Bronchial epithelial cell (primary cell): ENCODE measurements around the gene EPHA4. TPM values are rescaled to one million over a fixed set of nuclear protein-coding genes. Genes with fewer than 3 reads are reported as not detected.

Experiments used
- DNase-seq: peaks from one replicate; pipeline ENCODE4 v3.0.0-alpha.2; 2010; ENCODE audit warnings: low read depth
- FAIRE-seq: peaks from 2 replicates; lab custom pipeline; 2011; peaks lifted over from hg19 to GRCh38; lab: Jason Lieb, UNC
- H3K27me3 ChIP-seq: 2 replicates; pipeline ENCODE4 v1.5.1; 2011; ENCODE audit warnings: low read length; ENCODE audit not compliant: control insufficient read depth, insufficient read depth
- H3K36me3 ChIP-seq: 2 replicates; pipeline ENCODE4 v1.5.1; 2011; ENCODE audit warnings: low read length; ENCODE audit not compliant: control insufficient read depth, insufficient read depth
- H3K4me3 ChIP-seq: 2 replicates; pipeline ENCODE4 v1.5.1; 2011; ENCODE audit warnings: mild to moderate bottlenecking, low read depth, low read length, control low read depth
- total RNA-seq: library from RNA; depleted of rRNA; stranded (reverse); fragments of >200 nt; gene quantifications from 2 replicates; pipeline ENCODE4 v1.2.1, GENCODE V29; 2014
- TF ChIP-seq, protein P1 (sequence below): IDR thresholded peaks from 2 replicates; pipeline ENCODE4 v1.5.1; 2011; ENCODE audit warnings: mild to moderate bottlenecking, moderate library complexity, low read length, control low read depth, inconsistent platforms; ENCODE audit not compliant: insufficient read depth, severe bottlenecking

The EPHA4 gene
- total RNA-seq, 1 donor from 2014 or later = 6.1 TPM

DNA sequence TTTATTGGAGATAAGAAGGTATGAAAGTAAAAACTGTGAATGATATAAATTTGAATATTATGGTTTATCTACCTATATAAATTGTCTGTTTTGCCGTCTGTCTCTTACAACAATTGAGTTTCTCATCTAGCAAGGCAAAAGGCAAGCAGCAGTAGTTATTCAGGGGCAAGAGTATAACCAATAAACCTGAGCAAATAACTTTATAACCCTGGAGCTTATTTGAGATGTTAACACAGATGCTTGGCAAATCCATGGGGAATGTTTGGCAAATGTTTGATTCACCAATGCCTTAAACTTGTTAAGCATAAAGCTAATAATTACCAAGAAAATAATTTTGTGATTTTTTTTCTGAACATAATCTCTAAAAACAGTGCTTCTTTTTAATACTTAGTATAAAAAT is 9.9 kb upstream of the EPHA4 start:
- TF ChIP-seq, protein P1, sequence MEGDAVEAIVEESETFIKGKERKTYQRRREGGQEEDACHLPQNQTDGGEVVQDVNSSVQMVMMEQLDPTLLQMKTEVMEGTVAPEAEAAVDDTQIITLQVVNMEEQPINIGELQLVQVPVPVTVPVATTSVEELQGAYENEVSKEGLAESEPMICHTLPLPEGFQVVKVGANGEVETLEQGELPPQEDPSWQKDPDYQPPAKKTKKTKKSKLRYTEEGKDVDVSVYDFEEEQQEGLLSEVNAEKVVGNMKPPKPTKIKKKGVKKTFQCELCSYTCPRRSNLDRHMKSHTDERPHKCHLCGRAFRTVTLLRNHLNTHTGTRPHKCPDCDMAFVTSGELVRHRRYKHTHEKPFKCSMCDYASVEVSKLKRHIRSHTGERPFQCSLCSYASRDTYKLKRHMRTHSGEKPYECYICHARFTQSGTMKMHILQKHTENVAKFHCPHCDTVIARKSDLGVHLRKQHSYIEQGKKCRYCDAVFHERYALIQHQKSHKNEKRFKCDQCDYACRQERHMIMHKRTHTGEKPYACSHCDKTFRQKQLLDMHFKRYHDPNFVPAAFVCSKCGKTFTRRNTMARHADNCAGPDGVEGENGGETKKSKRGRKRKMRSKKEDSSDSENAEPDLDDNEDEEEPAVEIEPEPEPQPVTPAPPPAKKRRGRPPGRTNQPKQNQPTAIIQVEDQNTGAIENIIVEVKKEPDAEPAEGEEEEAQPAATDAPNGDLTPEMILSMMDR = no peak
- Histone ChIP-seq H3K36me3 (no peaks in the 10 kb centered on the region), H3K27me3 (no peaks in the 10 kb centered on the region), H3K4me3 (no peak overlapping the region)
- no peak for DNase-seq
- FAIRE-seq = no peak

DNA sequence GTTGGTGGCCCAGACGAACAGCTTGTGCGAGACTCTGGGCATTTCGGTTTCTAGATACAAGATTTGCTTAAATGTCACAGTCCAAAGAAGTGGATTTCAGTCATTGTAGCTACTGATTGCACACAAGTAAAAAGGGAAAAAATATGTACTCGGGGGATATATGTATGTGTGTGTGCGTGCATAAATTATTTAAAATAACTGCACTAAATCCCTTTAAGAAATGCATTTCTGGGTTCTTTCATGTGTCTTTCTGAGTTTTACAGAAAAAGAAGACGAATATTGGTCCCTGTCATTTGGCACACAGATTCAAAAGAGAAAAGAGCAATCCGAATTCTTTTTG is 2.1 kb upstream of the EPHA4 start:
- TF ChIP-seq, protein P1 = no peak
- DNase-seq (no peak), FAIRE-seq (no peak)
- Histone ChIP-seq H3K27me3 (peaks cover 9% of the 10 kb centered on the region), H3K36me3 (no peaks in the 10 kb centered on the region), H3K4me3 (peak overlapping the region; percentile 82)

DNA sequence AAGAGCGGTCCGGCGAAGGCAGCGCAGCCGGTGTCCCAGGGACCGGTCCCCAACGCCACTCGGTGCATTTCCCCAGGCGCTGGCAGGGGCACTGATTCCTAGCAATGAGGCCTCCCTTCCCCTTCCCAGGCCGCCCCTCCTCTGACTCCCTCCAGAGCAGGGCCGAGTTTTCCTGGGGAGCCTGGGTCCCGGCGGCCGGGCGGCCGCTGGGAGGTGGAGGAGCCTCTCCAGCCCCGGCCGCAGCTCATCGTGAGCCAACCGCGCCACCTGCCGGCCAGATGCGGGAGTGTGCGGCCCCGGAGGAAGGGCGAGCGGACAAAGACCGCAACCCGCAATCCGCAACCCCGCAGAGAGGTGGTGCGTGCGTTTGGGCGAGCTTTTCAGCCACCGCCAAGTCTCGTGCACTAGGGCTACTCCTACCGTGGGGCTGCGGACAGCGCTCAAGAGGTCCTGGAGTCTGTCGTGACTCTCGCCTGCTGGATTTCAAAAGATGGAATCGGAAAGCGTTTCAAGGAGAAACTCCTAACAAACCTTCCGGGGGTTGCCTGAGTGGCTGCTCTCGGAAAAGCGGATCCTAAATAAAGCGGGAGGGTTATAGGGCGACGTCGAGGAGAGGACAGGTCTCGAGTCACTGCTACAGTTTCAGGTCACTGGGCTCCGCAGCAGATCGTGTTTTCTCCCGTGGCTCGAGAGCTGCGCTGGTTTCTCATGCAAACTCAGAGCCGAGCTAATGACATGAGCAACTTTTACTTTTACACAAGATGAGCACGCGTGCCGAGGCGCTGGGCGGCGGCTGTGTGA is 1.5 kb upstream of the EPHA4 start:
- Histone ChIP-seq H3K36me3 (no peaks in the 10 kb centered on the region), H3K4me3 (peak overlapping the region; percentile 82), H3K27me3 (peaks cover 9% of the 10 kb centered on the region)
- peak; percentile 35 for DNase-seq
- no peak for FAIRE-seq
- TF ChIP-seq, protein P1 = peak; percentile 95

DNA sequence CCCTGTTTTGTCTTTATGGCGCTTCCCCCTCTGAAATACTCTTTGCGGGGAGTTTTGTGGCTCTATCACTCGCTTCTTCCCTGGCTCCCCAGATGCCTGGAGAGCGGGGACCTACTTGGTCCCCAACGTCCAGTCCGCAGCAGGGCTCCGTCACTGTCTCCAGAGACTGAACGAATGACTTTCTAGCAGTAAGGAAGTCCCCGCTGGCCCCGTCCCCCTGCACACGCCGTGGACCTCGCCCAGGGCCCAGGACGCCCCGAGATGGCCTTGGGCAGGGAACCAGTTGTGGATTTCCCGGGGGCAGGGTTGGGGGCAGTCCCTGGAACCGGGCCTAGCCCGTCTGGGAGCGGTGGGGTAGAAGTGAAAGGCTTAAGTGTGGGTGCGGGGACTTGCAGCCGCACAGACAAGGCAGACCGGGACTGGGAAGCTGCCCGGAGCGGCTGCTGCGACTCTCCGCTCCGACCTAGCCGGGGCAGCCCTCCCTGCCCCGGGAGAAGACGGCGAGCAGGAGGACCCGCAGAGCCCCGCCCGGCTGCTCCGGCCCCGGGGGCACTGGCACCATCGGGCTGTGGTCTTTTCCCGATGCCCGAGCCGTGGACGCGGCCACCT is 821 bp upstream of the EPHA4 start:
- Histone ChIP-seq H3K4me3 (peak overlapping the region; percentile 82), H3K27me3 (peaks cover 9% of the 10 kb centered on the region), H3K36me3 (no peaks in the 10 kb centered on the region)
- TF ChIP-seq, protein P1 = no peak
- DNase-seq = peak; percentile 29
- no peak for FAIRE-seq

DNA sequence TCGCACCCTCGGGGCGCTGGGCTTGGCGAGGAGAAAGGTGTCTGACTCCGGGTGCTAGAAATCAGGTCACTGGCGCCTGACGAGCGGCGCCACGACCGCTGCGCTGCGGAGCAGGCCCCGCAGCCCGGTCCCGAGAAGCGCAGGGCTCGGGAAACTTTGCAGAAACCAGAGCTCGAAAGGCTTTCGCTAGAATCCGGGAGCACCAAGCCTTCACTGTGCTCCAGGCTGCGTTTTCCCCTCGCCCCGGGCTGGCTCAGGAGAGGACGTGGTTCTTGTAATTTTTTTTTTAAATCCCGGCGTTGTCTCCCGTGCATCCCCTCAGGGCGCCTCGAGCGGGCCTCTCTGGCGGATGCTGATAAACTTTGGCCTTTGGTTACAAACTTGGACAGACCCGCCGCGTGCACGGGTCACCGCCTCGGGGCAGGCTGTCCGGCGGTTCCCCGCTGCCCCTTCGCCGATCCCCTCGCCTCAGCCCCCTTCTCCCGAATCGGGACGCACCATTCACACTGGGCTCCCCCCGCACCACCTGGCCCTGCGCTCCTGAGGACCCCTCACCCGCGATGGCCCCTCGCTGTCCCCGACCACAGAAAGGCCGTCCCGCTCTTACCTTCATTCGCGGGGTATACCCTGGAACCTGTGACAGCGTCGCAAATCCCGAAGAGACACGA is 419 bp downstream of the EPHA4 start:
- TF ChIP-seq, protein P1 = no peak
- FAIRE-seq = no peak
- peak overlapping the region; percentile 82 for H3K4me3 ChIP-seq
- DNase-seq = peak; percentile 3
- H3K27me3 ChIP-seq = peaks cover 9% of the 10 kb centered on the region
- H3K36me3 ChIP-seq = no peaks in the 10 kb centered on the region
